GM19023 (cell line): Measurements from ENCODE around the gene FOXA1.
"Not testable (repeated sequence)": the region's sequence is repeated elsewhere in the genome, so short reads cannot be mapped to it uniquely, and the experiment has no call there.

Experiments
- ATAC-seq: cut with Tn5 transposase; IDR thresholded peaks from one replicate; pipeline ENCODE4 v1.9.1; 2021; ENCODE audit warnings: mild to moderate bottlenecking, moderate library complexity; ENCODE audit not compliant: unreplicated experiment

The FOXA1 gene

GRCh38 chr14:37563189-37563588 is 31.9 kb downstream of the FOXA1 start:
- ATAC-seq = no peak

- no peak for ATAC-seq
Measured at GRCh38 chr14:37559386-37559785, 35.7 kb downstream of the FOXA1 start.

GRCh38 chr14:37558740-37559139 is 36.3 kb downstream of the FOXA1 start:
- ATAC-seq = no peak

GRCh38 chr14:37555596-37555995 is 39.5 kb downstream of the FOXA1 start:
- ATAC-seq = not testable (repeated sequence)

- ATAC-seq = no peak
Measured at GRCh38 chr14:37553935-37554550, 41.0 kb downstream of the FOXA1 start.

GRCh38 chr14:37551119-37551518 is 43.9 kb downstream of the FOXA1 start:
- no peak for ATAC-seq

GRCh38 chr14:37550511-37550910 is 44.5 kb downstream of the FOXA1 start:
- no peak for ATAC-seq

- ATAC-seq = no peak
Measured at GRCh38 chr14:37546621-37547447, 48.2 kb downstream of the FOXA1 start.

- ATAC-seq = no peak
Measured at GRCh38 chr14:37545174-37545573, 49.9 kb downstream of the FOXA1 start.

- ATAC-seq = no peak
Measured at GRCh38 chr14:37544407-37544806, 50.6 kb downstream of the FOXA1 start.

GRCh38 chr14:37539992-37540391 is 55.1 kb downstream of the FOXA1 start:
- ATAC-seq = no peak
